ENCODE measurements around the gene RAB3GAP1. TPM values are rescaled to one million over a fixed set of nuclear protein-coding genes. Genes with fewer than 3 reads are reported as not detected.

The RAB3GAP1 gene
- total RNA-seq, 3 donors from 2014 or later (not counting 1 experiment from before 2014, with no cell fraction given), result 9.6 to 12.6 (median 9.8) TPM

DNA sequence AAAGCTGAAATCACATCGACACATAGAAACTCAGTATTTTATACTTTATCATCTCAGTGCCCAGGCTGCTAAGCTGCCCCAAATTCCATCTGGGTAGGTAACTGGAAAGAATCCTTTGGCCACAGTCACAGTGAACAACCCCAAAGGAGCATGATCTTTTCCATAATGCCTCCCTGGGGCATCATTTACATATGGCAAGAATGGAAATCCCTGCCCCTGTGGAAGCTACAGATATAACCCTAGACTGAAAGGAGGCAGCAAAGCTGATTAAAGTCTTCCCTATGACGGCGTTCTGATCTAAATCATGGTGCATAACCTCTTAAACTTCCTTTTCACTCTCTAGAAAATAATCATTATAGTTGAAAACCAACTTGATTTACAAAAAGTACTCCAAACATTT is 46.3 kb upstream of the RAB3GAP1 start:
- ATAC-seq (no peak), DNase-seq (no peak)
- no peaks in the 10 kb centered on the region for H3K9me3 Mint-ChIP-seq
- intact Hi-C loops (cut with micrococcal nuclease), result loop anchor here (10.0 kb wide), 1 partner anchor 589 kb away; no protein-coding TSS in a partner anchor
- H3K4me1 Mint-ChIP-seq, result peaks cover 5 to 8% of the 10 kb centered on the region in 2 donors
- TF ChIP-seq, protein P1, sequence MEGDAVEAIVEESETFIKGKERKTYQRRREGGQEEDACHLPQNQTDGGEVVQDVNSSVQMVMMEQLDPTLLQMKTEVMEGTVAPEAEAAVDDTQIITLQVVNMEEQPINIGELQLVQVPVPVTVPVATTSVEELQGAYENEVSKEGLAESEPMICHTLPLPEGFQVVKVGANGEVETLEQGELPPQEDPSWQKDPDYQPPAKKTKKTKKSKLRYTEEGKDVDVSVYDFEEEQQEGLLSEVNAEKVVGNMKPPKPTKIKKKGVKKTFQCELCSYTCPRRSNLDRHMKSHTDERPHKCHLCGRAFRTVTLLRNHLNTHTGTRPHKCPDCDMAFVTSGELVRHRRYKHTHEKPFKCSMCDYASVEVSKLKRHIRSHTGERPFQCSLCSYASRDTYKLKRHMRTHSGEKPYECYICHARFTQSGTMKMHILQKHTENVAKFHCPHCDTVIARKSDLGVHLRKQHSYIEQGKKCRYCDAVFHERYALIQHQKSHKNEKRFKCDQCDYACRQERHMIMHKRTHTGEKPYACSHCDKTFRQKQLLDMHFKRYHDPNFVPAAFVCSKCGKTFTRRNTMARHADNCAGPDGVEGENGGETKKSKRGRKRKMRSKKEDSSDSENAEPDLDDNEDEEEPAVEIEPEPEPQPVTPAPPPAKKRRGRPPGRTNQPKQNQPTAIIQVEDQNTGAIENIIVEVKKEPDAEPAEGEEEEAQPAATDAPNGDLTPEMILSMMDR (IDR thresholded peaks at IDR 0.05), result no peak
- H3K4me1 ChIP-seq (ENCODE audit: control insufficient read depth, insufficient read depth, low read length), result peaks cover 5% of the 10 kb centered on the region
- no peak overlapping the region for H3K4me3 Mint-ChIP-seq
- H3K27me3 ChIP-seq (ENCODE audit: control insufficient read depth, insufficient read depth, low read length), result peaks cover 3% of the 10 kb centered on the region
- H3K27me3 Mint-ChIP-seq (ENCODE audit: low read depth in 2 of 2), result peaks cover 26 to 51% of the 10 kb centered on the region in 2 donors
- no peak overlapping the region for H3K27ac ChIP-seq (ENCODE audit: low read length)
- WGBS (ENCODE audit: insufficient coverage), result 71% methylated on average over 3 of the region's 3 CpGs
- H3K27ac Mint-ChIP-seq, result no peak overlapping the region
- H3K36me3 ChIP-seq (ENCODE audit: control insufficient read depth, insufficient read depth, low read length), result no peaks in the 10 kb centered on the region
- H3K36me3 Mint-ChIP-seq, result no peaks in the 10 kb centered on the region
- no peak overlapping the region for H3K4me3 ChIP-seq (ENCODE audit: low read length)
- H3K9me3 ChIP-seq (ENCODE audit: control insufficient read depth, insufficient read depth, low read length), result no peaks in the 10 kb centered on the region

DNA sequence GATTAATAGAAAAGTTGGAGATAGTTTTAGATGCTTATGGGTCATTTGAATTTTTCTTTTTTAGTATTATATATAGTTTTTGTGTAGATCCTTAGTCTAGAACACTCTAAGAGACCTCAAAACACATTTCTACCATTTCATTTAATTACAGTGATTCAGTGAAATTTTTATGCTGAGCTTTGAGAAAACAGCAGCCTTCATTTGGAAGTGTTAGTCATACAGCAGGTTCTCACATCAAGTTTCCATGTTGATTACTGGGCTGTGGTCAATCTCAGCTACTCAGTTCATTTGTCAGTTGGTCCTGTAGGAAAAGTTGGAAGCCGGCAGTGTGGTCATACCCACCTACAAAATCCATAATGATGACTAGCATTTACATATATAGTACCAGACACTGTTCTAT is 42.8 kb upstream of the RAB3GAP1 start:
- no peaks in the 10 kb centered on the region for H3K36me3 Mint-ChIP-seq
- Histone ChIP-seq H3K36me3 (ENCODE audit: control insufficient read depth, insufficient read depth, low read length) (no peaks in the 10 kb centered on the region), H3K27me3 (ENCODE audit: control insufficient read depth, insufficient read depth, low read length) (peaks cover 3% of the 10 kb centered on the region), H3K4me3 (ENCODE audit: low read length) (no peak overlapping the region), H3K27ac (ENCODE audit: low read length) (no peak overlapping the region), H3K9me3 (ENCODE audit: control insufficient read depth, insufficient read depth, low read length) (no peaks in the 10 kb centered on the region), H3K4me1 (ENCODE audit: control insufficient read depth, insufficient read depth, low read length) (peaks cover 1% of the 10 kb centered on the region)
- ATAC-seq, result no peak
- H3K27ac Mint-ChIP-seq, result no peak overlapping the region
- no peak overlapping the region for H3K4me3 Mint-ChIP-seq
- peaks cover 30 to 67% of the 10 kb centered on the region in 2 donors for H3K27me3 Mint-ChIP-seq (ENCODE audit: low read depth in 2 of 2)
- WGBS (ENCODE audit: insufficient coverage), result 100% methylated on average over 1 of the region's 1 CpG
- no peak for DNase-seq
- H3K9me3 Mint-ChIP-seq, result no peaks in the 10 kb centered on the region
- intact Hi-C loops (cut with micrococcal nuclease), result loop anchor here (10.0 kb wide), 1 partner anchor 585 kb away; no protein-coding TSS in a partner anchor
- TF ChIP-seq, protein P1 (IDR thresholded peaks at IDR 0.05), result no peak
- peaks cover 1 to 4% of the 10 kb centered on the region in 2 donors for H3K4me1 Mint-ChIP-seq

DNA sequence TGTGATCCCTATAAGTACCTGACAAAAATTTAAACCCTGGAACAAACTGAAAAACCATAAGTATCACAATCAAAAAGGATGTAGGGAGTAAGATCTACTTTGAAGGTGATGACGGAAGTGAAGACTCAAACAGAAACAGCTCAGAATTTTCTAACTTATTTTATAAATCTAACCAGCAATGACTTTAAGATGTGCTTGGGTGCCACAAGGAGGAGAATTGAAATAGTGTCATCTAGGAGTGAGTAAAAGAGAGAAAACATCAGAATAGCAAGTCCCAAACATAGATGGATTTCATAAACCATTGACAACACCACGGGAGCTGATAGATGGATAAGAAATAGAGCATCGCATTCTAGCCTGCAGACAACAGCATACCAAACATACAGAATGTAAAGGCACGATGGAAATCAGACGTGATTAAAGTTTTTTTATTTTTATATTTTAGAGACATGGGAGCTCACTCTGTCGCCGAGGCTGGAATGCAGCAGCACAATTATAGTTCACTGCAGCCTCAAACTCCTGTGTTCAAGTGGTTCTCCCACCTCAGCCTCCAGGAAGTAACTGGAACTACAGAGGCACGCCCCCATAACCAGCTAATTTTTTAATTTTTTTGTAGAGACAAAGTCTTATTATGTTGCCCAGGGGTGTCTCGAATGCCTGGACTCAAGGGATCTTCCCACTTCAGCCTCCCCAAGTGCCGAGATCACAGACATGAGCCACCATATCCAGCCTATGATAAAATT is 41.7 kb upstream of the RAB3GAP1 start:
- no peak overlapping the region for H3K4me3 Mint-ChIP-seq
- no peaks in the 10 kb centered on the region for H3K4me1 ChIP-seq (ENCODE audit: control insufficient read depth, insufficient read depth, low read length)
- no peak overlapping the region for H3K4me3 ChIP-seq (ENCODE audit: low read length)
- H3K9me3 ChIP-seq (ENCODE audit: control insufficient read depth, insufficient read depth, low read length), result no peaks in the 10 kb centered on the region
- no peaks in the 10 kb centered on the region for H3K36me3 Mint-ChIP-seq
- no peaks in the 10 kb centered on the region for H3K4me1 Mint-ChIP-seq
- 90% methylated on average over 7 of the region's 10 CpGs for WGBS (ENCODE audit: insufficient coverage)
- intact Hi-C loops (cut with micrococcal nuclease), result no loop called here
- H3K36me3 ChIP-seq (ENCODE audit: control insufficient read depth, insufficient read depth, low read length), result no peaks in the 10 kb centered on the region
- no peak overlapping the region for H3K27ac Mint-ChIP-seq
- ATAC-seq, result no peak
- peaks cover 27 to 69% of the 10 kb centered on the region in 2 donors for H3K27me3 Mint-ChIP-seq (ENCODE audit: low read depth in 2 of 2)
- TF ChIP-seq, protein P1 (IDR thresholded peaks at IDR 0.05), result no peak
- no peak for DNase-seq
- H3K27me3 ChIP-seq (ENCODE audit: control insufficient read depth, insufficient read depth, low read length), result no peaks in the 10 kb centered on the region
- no peaks in the 10 kb centered on the region for H3K9me3 Mint-ChIP-seq
- H3K27ac ChIP-seq (ENCODE audit: low read length), result no peak overlapping the region

DNA sequence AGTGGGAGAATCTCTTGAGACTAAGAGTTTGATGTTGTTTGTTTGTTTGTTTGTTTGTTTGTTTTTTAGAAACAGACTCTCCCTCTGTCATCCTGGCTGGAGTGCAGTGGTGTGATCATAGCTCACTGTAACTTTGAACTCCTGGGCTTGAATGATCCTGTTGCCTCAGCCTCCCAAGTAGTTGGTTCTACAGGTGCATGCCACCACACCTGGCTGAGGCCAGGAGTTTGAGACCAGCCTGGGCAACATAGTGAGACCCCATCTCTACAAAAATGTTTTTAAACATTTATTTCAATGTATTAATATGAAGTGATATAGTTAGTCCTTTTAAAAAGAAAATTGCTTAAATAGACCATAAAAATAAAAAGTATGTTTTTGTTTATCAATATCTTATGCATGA is 40.5 kb upstream of the RAB3GAP1 start:
- no peaks in the 10 kb centered on the region for H3K36me3 Mint-ChIP-seq
- Histone ChIP-seq H3K4me3 (ENCODE audit: low read length) (no peak overlapping the region), H3K36me3 (ENCODE audit: control insufficient read depth, insufficient read depth, low read length) (no peaks in the 10 kb centered on the region), H3K27me3 (ENCODE audit: control insufficient read depth, insufficient read depth, low read length) (no peaks in the 10 kb centered on the region), H3K9me3 (ENCODE audit: control insufficient read depth, insufficient read depth, low read length) (no peaks in the 10 kb centered on the region), H3K27ac (ENCODE audit: low read length) (no peak overlapping the region), H3K4me1 (ENCODE audit: control insufficient read depth, insufficient read depth, low read length) (no peaks in the 10 kb centered on the region)
- TF ChIP-seq, protein P1 (IDR thresholded peaks at IDR 0.05), result no peak
- H3K4me1 Mint-ChIP-seq, result no peaks in the 10 kb centered on the region
- no peaks in the 10 kb centered on the region for H3K9me3 Mint-ChIP-seq
- no peak overlapping the region for H3K4me3 Mint-ChIP-seq
- intact Hi-C loops (cut with micrococcal nuclease), result no loop called here
- DNase-seq (no peak), ATAC-seq (no peak)
- no peak overlapping the region for H3K27ac Mint-ChIP-seq
- peaks cover 25 to 57% of the 10 kb centered on the region in 2 donors for H3K27me3 Mint-ChIP-seq (ENCODE audit: low read depth in 2 of 2)

All from natural killer cell (primary cell).